Measurements from ENCODE around the gene NUDT19. TPM values are rescaled to one million over a fixed set of nuclear protein-coding genes. Genes with fewer than 3 reads are reported as not detected.

Gene NUDT19
- polyA plus RNA-seq, 3 donors = 3.8 to 5.6 (median 4.6) TPM

DNA sequence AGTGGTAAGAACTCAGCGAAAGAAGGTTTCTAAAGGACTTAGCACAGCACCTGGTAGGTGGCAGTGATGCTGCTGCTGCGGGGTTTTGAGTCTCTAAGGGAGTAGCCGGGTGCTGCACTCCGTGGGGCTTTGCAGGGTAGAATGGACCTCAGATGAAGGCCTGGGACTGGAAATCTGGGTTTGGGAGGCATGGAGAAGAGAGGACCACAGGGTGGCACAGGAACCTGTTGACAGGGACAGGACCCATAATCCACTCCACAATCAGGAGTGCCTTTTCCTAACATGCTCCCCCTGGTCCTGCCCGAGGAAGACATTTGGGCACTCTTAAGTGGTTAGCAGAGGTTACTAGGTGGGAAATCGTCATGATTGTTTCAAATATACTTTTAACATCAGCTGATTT, 57.7 kb downstream of the NUDT19 start:
- Mint-ChIP-seq H3K4me1 (peaks cover 3% of the 10 kb centered on the region), H3K4me3 (no peak overlapping the region), H3K9me3 (peaks cover 0 to 3% (median 0%) of the 10 kb centered on the region in 7 donors), H3K36me3 (no peaks in the 10 kb centered on the region), H3K27me3 (ENCODE audit: low read depth in 3 of 3) (peaks cover 3 to 19% (median 14%) of the 10 kb centered on the region in 3 donors), H3K27ac (no peak overlapping the region)
- no peaks in the 10 kb centered on the region for H3K9me3 ChIP-seq (replicated peaks in 1 of 2; ENCODE audit: control insufficient read depth in 1 of 2, insufficient read depth in 1 of 2, low read length in 2 of 2)
- TF ChIP-seq, protein P1, sequence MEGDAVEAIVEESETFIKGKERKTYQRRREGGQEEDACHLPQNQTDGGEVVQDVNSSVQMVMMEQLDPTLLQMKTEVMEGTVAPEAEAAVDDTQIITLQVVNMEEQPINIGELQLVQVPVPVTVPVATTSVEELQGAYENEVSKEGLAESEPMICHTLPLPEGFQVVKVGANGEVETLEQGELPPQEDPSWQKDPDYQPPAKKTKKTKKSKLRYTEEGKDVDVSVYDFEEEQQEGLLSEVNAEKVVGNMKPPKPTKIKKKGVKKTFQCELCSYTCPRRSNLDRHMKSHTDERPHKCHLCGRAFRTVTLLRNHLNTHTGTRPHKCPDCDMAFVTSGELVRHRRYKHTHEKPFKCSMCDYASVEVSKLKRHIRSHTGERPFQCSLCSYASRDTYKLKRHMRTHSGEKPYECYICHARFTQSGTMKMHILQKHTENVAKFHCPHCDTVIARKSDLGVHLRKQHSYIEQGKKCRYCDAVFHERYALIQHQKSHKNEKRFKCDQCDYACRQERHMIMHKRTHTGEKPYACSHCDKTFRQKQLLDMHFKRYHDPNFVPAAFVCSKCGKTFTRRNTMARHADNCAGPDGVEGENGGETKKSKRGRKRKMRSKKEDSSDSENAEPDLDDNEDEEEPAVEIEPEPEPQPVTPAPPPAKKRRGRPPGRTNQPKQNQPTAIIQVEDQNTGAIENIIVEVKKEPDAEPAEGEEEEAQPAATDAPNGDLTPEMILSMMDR (IDR thresholded peaks at IDR 0.05) = no peak
- no peaks in the 10 kb centered on the region for H4K20me1 ChIP-seq (ENCODE audit: insufficient read depth, low read length)
- no peak overlapping the region for H3K4me2 ChIP-seq (replicated peaks; ENCODE audit: extremely low read depth, low read length, poor library complexity, severe bottlenecking)
- no peak overlapping the region for H3K4me3 ChIP-seq (replicated peaks in 1 of 3; ENCODE audit: low read depth in 2 of 3, low read length in 3 of 3)
- intact Hi-C loops (cut with micrococcal nuclease) = no loop called here
- 85% methylated on average over 4 of the region's 6 CpGs for WGBS (ENCODE audit: insufficient coverage)
- H3K36me3 ChIP-seq (replicated peaks in 1 of 2; ENCODE audit: control insufficient read depth in 1 of 2, insufficient read depth in 2 of 2, low read length in 2 of 2) = no peaks in the 10 kb centered on the region
- no peaks in the 10 kb centered on the region for H3K79me2 ChIP-seq (ENCODE audit: insufficient read depth, low read length)
- no peak for DNase-seq
- H3K9ac ChIP-seq (ENCODE audit: insufficient read depth, low read length, poor library complexity, severe bottlenecking) = no peak overlapping the region
- no peak overlapping the region for H2AFZ ChIP-seq (ENCODE audit: insufficient read depth, low read depth, low read length, poor library complexity, severe bottlenecking)
- no peak overlapping the region for H3K27ac ChIP-seq (ENCODE audit: low read depth in 1 of 2, low read length in 2 of 2)
- peaks cover 2 to 12% of the 10 kb centered on the region in 2 donors for H3K27me3 ChIP-seq (ENCODE audit: control insufficient read depth in 2 of 2, insufficient read depth in 2 of 2, low read length in 2 of 2)
- no peaks in the 10 kb centered on the region for H3K4me1 ChIP-seq (ENCODE audit: control insufficient read depth in 1 of 2, insufficient read depth in 2 of 2, low read length in 2 of 2)

DNA sequence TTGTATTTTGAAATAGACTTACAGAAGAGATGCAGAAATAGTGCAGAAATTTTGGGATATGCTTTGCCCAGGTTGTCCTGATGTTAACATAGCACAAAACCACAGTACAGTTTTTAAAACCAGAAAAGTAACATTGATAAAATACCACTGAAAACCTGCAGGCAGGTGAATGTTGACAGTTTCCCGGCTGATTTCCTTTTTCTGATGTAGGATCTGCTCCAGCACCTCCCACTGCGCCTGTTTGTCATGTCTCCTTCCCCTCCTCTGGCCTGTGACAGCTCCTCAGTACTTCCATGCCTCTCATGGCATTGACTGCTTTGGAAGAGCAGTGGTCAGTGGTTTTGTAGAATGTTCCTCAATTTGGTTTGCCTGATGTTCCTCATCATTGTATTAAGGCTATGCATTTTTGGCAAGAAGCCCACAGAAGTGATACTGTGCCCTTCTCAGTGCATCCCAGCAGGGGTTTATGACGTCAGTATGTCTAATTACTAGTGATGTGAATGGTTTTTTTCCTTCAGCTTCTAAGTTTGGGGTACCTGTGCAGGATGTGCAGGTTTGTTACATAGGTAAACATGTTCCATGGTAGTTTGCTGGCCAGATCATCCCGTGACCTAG, 58.9 kb downstream of the NUDT19 start:
- no peaks in the 10 kb centered on the region for H3K36me3 ChIP-seq (replicated peaks in 1 of 2; ENCODE audit: control insufficient read depth in 1 of 2, insufficient read depth in 2 of 2, low read length in 2 of 2)
- peaks cover 0 to 3% (median 0%) of the 10 kb centered on the region in 7 donors for H3K9me3 Mint-ChIP-seq
- no peak overlapping the region for H3K4me3 ChIP-seq (replicated peaks in 1 of 3; ENCODE audit: low read depth in 2 of 3, low read length in 3 of 3)
- no peak overlapping the region for H3K4me3 Mint-ChIP-seq
- peaks cover 2 to 9% of the 10 kb centered on the region in 2 donors for H3K27me3 ChIP-seq (ENCODE audit: control insufficient read depth in 2 of 2, insufficient read depth in 2 of 2, low read length in 2 of 2)
- H2AFZ ChIP-seq (ENCODE audit: insufficient read depth, low read depth, low read length, poor library complexity, severe bottlenecking) = no peak overlapping the region
- H3K9ac ChIP-seq (ENCODE audit: insufficient read depth, low read length, poor library complexity, severe bottlenecking) = no peak overlapping the region
- no peaks in the 10 kb centered on the region for H4K20me1 ChIP-seq (ENCODE audit: insufficient read depth, low read length)
- H3K4me1 ChIP-seq (ENCODE audit: control insufficient read depth in 1 of 2, insufficient read depth in 2 of 2, low read length in 2 of 2) = no peaks in the 10 kb centered on the region
- peaks cover 3% of the 10 kb centered on the region for H3K4me1 Mint-ChIP-seq
- no peak overlapping the region for H3K27ac Mint-ChIP-seq
- H3K4me2 ChIP-seq (replicated peaks; ENCODE audit: extremely low read depth, low read length, poor library complexity, severe bottlenecking) = no peak overlapping the region
- TF ChIP-seq, protein P1 (IDR thresholded peaks at IDR 0.05) = no peak
- no peaks in the 10 kb centered on the region for H3K9me3 ChIP-seq (replicated peaks in 1 of 2; ENCODE audit: control insufficient read depth in 1 of 2, insufficient read depth in 1 of 2, low read length in 2 of 2)
- H3K27me3 Mint-ChIP-seq (ENCODE audit: low read depth in 3 of 3) = peaks cover 3 to 19% (median 11%) of the 10 kb centered on the region in 3 donors
- DNase-seq = peak in 2 of 3 donors; percentile 3 to 19
- intact Hi-C loops (cut with micrococcal nuclease) = no loop called here
- no peaks in the 10 kb centered on the region for H3K36me3 Mint-ChIP-seq
- WGBS (ENCODE audit: insufficient coverage) = 0% methylated on average over 1 of the region's 4 CpGs
- no peak overlapping the region for H3K27ac ChIP-seq (ENCODE audit: low read depth in 1 of 2, low read length in 2 of 2)
- no peaks in the 10 kb centered on the region for H3K79me2 ChIP-seq (ENCODE audit: insufficient read depth, low read length)
